GM21526 (cell line): ENCODE results near the gene TRMT61A.
"Not testable (repeated sequence)": the region's sequence is repeated elsewhere in the genome, so short reads cannot be mapped to it uniquely, and the experiment has no call there.

Source experiments
- ATAC-seq: cut with Tn5 transposase; IDR thresholded peaks from one replicate; pipeline ENCODE4 v1.9.1; 2021; ENCODE audit warnings: moderate library complexity; ENCODE audit not compliant: unreplicated experiment, low FRiP score

Gene TRMT61A

DNA sequence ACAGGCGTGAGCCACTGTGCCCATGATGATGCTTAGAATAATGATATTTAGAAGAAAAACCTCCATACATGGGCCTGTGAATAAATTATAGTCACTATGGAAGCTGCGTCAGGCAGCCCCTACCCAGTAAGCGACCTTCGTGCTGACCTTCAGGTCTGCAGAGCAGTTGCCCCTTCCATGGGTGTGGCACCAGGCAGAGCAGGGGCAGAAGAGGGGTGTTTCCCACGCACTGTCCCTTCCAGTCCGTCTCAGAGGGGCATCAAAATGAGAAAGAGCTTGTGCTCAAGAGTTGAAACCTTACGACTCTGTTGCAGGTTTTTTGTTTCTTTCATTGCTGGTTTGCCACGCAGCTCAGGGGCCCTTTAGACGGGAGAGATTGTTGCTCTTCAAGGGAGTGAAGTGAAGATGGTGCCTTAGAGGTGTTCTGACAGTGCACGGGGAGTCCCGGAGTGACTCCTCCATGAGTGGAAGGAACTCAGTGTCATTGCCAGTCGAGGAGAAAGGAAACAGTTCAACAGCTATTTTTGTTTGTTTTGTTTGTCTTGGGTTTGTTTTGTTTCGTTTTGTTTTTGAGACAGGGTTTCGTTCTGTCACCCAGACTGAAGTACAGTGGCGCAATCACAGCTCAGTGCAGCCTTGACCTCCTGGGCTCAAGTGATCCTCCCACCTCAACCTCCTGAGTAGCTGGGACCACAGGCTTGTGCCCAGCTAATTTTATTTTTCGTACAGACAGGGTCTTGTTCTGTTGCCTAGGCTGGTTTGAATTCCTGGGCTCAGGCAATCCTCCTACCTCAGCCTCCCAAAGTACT, 20.3 kb upstream of the TRMT61A start:
- ATAC-seq: no peak

DNA sequence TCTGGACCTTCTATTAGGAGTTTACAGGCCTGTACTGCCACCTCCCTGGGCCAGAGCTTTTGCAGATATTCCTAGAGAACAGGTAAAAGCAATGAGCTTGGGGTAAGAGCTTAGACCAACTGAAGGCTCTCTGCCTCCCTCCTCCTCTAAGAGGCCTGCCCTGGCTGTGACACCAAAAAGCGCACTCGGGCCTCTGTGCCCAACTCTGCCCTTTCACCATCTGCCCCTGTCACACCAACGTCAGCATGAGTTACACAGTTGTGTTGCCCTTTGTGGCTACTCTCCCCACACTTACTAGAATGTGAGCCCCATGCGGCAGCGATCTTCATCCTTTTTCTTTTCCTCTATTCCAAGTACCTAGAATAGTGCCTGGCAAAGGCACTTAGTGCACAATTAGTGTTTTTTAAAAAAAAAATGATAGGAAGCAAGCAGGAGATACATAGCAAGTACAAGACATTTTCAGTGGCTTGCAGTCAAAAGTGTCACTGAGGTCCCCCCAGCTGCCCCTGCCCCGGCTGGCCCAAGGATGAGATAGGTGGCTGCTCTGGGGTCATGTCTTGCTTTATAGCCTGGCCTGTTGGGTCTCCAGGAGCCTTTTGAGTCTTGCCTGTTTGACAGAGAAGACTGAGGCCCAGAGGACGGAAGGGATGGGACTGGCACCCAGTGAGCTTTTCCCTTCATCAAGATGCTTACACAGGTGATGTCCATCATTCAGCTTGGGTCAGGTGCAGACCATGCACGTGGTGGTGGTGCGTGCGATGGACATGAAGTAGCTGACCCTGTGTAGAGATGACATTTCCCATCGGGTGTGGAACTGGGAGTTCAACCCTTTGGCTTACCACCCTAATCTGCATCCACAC, 18.9 kb upstream of the TRMT61A start:
- no peak for ATAC-seq

DNA sequence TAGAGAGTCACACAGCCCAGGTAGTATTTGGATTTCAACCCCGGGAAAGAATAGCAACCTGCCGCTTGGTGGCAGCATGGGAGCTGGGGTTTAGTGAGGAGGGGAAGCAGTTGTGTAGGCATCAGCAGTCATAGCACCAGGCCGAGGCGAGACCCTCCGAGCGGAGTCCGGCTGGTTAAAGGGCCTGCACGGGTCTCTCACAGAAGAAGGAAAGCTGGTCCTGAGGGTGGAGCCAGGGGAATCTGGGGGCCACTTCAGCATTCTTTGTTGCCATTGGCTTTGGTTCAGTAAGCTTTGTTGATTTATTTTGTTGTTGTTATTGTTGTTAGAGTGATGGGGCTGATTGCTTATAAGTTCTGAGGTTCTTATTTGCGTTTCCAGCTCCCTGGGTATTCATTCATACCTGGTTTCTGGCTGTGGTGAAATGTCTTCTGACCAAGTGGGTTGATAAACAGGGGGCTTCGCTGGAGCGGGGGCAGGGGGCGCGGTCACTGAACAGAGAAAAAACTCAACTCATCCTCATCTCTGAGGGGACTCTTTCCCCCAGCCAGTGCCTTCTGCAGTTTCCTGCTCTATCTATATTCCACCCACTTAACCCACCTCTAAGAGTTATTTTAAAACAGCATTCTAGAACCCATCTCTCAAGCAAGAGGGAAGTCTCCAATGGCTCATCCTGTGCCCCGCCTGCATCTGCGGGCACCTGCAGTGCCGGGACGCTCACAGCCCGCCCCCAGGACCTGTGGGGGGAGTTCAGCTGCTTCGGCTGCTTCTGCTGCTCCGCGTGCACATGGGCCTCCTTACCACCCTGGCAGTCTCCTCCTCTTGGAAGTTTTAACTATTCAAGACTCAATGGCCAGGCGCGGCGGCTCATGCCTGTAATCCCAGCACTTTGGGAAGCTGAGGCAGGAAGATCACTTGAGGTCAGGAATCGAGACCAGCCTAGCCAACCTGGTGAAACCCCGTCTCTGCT, 18.0 kb upstream of the TRMT61A start:
- no peak for ATAC-seq

DNA sequence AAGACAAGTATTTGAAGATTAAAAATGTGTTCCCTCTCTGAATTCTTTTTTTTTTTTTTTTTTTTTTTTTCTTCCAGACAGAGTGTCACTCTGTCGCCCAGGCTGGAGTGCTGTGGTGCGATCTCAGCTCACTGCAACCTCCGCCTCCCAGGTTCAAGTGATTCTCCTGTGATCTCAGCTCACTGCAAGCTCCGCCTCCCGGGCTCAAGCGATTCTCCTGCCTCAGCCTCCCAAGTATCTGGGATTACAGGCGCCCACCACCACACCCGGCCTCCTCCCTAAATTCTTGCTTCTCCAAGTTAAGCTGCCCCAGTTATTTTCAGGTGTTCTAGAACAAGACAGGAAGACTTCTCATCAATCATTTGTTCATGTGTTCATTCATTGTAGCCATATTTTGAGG, 16.8 kb upstream of the TRMT61A start:
- ATAC-seq: not testable (repeated sequence)

DNA sequence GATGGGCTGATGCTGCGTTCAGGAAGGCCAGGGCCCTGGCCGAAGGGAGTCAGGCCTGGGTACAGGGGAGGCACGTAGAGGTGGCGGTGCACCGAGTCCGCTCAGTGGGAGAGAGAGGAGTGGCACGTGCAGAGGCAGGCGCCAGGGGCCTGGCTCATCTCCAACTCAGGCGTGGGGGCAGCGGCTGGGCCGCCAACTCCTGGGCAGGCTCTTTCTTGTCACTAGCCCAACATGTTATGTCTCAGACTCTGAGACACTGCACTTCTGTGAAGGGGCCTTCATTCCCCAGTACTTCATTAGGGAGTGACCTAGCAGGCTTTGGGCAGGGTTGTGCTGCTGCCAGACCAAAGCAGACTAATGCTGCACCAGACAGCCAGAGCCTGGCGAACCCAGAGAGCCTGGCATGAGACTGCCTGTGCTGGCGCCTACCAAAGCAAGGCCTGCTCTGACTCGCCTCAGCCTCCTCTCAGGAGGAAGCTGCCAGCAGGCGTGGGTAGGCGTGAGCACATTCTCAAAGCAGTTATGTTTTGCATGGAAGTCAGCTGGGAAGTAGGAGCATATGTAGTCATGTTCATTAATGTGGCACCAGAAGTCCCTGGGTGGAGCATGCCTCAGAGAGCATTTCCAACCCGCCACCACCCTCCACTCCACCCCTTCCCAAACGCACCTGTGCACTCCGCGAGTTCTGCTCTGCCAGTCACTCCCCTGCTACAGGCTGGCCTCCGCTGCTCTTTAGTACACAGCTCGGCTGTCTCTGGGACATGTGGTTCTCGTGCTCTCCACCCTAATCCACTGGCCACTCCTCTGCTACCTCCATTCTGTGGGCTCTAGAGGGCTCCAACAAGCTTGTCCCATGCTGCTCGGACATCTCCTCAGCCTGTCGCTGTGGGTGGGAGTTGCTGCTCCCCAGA, 16.0 kb upstream of the TRMT61A start:
- ATAC-seq: no peak

DNA sequence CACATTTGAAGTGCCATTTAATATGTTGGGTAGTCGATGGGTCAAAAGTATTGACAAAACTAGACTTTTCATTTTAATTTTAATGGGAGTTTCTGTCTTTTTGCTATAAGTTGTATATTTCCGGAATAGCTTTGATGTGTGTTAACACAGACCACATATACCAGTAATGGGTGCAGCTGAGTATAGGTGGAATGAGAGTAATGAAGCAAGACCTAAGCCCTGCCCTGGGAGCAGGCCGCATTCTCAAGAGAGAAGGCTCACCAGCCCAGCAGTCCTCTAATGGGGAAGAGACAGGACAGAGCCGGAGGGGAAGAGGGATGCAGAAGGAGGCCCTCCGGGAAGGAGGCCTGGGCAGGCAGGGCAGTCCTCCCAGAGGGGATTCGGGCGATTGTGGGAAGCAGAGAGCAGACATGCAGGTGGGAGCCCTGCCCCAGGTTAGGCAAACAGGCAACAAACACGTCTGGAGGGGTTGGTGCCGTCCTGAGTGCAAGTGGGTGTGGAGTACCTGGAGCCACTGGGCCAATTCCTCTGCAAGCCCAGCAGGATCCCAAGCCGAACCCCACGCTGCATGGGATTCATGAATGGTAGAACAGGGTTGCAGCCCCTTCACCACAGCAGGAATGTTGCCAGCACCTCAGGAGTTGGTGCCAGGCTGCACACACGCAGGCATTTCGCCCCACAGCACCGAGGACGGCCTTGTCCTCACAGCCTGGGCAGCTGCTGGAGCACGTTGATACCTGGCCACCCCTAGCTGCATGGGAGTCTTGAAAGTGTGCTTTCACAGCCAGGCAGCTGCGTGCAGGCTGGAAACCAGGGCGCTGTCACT, 14.2 kb upstream of the TRMT61A start:
- ATAC-seq: no peak

DNA sequence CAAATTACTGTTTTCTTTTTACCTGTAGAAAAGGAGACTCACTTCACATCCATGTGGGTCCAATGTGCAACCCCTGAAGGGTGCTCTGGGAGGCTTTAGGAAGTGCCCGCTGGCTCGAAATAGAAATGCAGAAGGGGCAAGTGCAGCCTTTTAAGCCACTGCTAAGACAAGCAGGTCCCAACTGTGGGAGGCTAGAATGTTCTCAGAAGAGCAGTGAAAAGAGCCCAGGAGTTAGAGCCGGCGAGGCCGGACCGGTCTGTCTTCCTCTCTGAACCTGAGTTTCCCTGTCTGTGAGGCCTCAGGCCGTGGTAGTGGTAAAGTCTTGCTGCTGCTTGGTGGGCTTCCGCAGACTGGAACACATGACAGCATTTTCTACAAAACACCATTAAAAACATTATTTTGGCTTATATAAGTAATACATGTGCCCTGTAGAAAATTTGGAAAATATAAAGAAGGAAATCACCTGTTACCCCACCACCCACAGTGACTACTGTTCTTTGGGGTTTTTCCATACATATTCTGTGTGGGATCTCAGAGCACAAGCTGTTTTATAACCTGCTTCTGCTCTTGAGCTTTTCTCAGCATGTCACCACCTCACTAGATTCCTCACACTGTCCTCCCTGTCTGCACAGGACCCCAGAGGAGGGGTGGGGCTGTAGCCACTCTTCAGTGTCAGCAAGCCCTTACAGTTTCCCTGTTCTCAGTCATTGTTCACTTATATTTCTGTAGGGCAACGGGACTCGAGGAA, 12.4 kb upstream of the TRMT61A start:
- no peak for ATAC-seq

DNA sequence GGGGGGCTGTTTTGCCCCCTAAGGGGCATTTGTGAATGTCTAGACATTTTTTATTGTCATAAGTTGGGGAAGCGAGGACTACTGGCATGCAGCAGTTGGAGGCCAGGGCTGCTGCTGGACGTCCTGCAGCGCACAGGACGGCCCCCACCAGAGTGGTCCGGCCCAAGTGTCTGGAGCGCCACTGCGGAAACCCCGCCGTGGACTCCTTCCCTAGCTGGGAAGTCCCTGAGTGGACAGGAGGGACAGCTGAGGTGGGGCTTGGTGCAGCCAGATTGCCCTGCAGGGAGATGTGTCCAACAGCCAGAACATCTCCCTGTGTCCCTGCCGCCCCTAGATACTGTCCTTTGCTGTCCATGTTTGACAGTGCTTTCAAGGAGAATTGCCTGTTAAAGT, 11.8 kb upstream of the TRMT61A start:
- ATAC-seq: no peak

DNA sequence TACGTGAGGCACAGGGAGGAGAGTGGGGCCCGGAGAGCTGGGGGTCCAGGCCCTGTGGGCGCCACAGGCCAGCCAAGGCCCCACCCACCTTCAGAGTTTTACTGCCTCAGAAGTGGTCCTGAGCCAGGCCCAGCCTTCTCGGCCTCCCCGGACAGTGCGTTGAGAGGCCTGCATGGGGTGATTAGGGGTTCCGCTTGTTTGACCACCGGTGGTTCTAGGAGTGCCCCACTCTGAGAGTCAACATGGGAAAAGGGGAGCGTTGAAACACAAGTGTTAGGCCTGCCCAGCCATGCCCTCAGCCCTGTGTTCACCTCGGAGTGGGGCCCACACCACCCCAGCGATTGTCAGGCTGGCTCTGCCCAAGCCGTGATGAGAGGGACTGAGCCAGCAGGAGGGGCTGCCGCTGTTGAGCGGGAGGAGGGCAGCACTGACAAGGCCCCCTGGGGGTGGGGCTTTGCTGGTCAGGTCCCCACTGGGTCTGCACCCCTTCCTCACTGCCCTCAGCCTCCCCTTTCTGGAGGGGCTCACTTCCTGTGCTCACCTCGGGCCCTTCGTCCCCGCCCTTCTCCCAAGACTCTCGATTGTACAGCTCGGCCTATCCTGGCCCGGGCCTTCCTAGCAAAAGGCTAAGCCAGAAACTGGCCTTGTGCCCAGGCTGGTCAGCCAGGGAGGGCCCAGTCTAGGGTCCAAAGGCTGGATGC, 11.1 kb upstream of the TRMT61A start:
- no peak for ATAC-seq

DNA sequence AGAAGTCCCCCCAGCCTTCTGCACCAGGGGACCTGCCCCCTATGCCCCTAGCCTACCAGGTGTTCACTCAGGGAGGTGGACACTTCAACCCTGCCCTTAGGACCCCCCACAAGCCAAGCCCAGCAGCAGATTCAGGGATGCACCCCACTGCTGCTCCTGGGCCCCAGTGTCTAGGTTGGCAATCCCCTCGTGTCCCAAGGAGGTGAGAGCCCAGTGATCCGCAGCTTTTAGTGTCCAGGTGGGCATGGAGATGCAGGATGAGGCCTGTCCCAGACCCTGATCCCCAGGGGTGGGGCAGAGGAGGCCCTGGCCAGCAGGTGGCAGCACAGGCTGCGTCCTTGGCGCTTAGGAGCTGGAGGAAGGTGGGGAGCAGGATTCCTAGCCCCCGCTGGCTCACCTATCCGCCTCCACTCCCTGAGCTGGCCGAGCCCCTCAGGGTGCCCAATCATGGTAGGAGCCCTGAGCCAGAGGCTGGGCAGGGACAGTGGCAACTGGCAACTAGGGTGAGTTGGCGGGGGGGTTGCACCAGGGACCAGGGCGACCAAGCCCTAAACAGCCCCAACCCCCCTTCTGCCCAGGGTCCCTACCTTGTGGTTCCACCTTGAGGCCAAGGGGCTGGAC, 10.5 kb upstream of the TRMT61A start:
- no peak for ATAC-seq

DNA sequence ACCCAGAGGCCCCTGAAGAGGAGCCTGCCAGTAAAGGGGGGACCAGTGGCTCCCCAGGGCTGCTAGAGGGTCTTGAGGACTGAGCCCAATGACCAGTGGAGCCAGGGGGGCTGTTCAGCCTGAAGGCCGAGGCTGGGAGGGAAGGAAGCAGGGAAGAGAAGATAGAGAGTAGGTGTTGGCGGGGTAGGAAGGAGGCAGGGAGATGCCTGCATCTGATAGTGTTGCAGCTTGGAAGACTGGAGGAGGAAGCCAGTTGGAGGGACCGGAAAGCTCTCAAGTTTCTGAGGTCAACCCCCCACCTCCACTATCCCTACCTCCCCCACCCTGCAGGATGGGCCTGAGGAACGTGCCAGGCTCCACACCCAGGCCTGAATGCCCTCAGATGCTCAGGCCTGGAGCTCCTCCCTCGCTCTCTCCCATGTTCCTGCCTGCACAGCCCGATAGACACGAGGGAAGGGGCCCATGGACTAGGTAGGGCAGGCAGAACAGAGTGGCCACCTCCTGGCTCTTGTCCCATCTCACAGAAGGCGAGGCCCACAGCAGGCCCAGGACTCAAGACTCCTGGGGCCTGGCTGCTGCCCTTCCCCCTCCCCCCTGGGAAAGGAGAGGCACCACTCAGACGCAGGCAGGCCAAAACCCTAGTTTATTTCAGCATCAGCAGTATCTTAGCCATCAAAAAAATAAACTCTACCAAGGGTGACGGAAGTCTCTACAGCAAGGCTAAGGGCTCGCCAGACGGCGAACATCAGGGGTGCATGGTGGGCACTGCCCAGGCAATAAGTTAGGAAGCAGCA, 9.8 kb upstream of the TRMT61A start:
- ATAC-seq: no peak

DNA sequence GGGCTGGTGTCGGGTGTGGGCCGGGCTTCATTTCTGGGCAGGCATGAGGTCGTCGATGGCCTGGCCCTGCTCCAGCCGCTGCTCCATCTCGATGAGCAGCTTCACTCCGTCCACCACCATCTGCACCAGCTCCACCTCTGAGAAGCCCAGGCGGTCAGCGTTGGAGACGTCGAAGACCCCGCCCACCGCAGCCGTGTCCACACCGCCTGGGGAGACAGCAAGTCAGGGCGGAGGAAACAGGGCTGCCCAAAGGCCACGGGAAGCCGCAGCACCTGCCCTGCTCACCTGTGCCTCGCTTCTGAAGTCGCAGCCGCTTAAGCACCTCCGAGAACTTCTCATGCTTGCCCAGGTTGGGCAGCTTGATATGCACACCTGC, 9.2 kb upstream of the TRMT61A start:
- ATAC-seq: no peak

DNA sequence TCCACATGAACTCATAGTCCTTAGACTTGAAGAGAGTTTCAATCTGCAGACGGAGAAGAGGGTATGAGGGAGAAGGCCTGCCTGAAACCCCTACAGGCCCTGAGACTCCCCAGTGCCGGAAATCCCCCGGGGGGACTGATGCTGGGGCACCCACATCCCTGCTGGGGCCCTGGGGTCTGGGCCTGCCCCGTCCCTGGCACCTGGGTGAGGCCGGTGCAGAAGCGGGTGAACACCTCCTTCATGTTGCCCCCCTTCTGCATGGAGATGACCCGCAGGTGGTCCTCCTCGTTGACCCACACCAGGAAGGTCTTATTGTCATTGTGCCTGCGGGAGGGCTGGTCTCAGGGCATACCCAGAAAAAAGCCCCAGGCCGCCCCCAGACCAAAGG, 8.7 kb upstream of the TRMT61A start:
- ATAC-seq: no peak

DNA sequence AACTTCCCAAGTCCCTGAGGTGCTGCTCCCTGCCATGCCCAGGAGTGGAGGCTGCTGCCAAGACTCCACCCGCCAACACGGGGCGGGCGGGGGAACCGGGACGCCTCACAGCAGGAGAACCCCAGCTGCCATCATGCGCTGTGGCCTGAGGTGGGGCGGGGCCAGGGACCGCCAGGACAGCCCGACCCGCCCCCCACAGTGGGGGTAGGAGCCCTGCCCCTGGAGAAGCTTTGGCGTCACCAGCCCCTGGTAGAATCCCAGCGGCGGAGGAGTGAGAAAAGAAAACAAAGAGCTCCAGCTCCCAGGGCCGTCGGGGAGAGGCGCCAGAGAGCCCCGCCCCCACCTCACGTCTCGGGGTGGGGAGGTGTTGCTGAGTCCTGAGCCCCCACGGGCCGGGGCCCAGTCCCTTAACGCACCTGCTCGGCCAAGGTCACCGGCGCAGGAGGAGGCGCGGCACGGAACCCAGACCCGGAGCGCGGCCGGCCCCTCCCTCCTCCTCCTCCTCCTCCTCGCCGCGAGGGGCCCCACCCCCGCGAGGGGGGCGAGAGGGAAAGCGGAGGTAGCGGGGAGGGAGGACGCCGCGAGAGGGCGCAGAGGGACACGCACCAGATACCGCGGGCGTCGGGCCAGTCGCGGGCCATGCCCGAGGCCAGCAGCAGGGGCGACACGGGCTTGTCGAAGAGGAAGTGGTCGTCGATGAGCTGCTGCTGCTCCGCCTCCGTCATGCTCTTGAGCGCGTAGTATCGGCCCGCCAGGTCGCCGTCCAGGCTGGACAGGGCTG, 8.1 kb upstream of the TRMT61A start:
- ATAC-seq: peak; percentile 46

DNA sequence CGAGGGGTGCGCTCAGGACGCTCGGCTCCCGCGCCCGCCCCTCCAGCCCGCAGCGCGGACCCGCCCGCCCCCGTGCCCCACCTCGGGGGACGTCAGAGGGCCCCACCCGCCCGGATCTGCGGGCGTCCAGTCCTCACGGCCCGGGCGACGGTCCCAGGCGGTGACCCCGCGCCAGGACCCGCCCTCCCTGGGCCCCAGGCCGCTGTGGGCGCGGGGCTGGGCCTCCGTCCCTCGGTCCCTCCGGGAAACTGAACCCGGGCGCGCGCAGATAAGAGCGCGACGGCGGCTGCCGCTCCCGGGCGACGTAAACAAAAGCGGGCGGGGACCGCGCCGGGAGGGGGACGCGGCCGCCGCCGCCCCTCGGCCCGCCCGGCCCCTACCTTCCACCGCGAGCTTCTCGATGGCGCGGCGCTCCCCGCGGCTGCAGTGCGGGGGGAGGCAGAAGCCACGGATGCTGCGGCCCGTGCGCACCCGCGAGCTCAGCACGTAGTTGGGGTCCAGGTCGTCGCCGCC, 7.5 kb upstream of the TRMT61A start:
- ATAC-seq: no peak
